GM19455 (cell line): ENCODE data around the gene KRTAP4-7.
"Not testable (repeated sequence)": the region's sequence is repeated elsewhere in the genome, so short reads cannot be mapped to it uniquely, and the experiment has no call there.

Source experiments
- ATAC-seq: cut with Tn5 transposase; IDR thresholded peaks from one replicate; pipeline ENCODE4 v1.9.1; 2021; ENCODE audit not compliant: unreplicated experiment

Gene KRTAP4-7

DNA sequence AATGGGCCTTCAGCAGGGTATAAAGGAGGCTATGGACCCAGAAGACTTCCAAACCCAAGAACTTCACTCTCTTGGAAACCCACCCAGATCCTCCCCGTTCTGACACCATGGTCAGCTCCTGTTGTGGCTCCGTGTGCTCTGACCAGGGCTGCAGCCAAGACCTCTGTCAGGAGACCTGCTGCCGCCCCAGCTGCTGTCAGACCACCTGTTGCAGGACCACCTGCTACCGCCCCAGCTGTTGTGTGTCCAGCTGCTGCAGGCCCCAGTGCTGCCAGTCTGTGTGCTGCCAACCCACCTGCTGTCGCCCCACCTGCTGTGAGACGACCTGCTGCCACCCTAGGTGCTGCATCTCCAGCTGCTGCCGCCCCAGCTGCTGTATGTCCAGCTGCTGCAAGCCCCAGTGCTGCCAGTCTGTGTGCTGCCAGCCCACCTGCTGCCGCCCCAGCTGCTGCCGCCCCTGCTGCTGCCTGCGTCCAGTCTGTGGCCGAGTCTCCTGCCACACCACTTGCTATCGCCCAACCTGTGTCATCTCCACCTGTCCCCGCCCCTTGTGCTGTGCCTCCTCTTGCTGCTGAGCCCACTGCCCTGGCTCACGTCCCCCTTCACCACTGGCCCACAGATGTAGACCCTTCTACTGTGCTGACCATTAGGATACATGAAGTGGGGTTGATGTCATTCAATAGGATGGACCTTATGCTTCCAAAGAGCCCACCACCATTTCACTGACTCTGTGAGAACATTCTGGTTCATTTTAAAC lies at the start of gene KRTAP4-7:
Gene KRTAP4-7, plus strand, starts transcription at position 51 of the 757 bp plus-strand sequence. Its CDS starts 57 bp downstream, at position 108.
- ATAC-seq, result not testable (repeated sequence)

DNA sequence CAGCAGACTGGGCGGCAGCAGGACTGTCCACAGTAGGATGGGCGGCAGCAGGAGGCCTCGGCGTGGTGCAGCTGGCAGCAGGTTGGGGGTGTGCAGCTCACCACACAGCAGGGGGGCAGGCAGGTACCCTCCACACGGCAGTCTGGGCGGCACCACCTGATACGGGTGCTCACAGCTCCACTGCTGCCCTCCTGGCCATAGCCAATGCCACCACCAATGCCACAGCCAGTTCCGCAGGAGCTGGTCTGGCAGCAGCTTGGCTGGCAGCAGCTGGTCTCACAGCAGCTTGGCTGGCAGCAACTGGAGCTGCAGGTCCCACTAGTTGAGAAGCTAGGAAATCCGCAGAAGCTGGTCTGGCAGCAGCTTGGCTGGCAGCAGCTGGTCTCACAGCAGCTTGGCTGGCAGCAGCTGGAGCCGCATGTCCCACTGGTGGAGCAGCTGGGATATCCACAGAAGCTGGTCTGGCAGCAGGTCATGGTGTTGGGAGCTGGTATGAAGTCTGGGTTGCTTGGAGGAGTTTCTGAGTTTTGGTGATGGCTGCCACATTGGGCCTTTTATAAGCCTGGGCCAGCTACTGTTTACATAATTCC lies 49.5 kb upstream of the KRTAP4-7 start, which contains the start of gene KRTAP1-3:
Gene KRTAP1-3, minus strand, starts transcription at position 529 of the 590 bp plus-strand sequence. Its CDS starts 53 bp downstream, at position 476.
- not testable (repeated sequence) for ATAC-seq

DNA sequence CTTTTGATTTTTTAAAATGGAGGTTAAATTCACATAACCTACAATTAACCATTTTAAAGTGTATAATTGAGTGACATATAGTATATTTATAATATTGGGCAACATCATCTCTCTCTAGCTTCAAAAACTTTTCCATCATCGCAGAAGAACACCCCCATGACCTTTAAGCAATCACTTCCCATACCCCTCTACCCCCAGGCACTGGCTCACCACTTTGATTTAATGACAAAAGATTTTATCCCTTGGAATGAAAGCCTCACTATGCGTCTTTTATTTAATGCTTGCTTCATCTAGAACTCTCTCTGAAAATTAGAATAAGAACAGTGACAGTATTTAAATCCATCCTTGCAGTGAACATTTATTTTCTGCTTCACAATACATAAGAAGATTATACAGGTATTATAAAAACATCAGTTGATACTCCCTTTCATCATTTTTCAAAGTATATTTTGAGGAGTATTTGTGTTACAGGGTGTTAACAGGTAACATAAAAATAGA lies 46.0 kb upstream of the KRTAP4-7 start:
- ATAC-seq, result no peak

DNA sequence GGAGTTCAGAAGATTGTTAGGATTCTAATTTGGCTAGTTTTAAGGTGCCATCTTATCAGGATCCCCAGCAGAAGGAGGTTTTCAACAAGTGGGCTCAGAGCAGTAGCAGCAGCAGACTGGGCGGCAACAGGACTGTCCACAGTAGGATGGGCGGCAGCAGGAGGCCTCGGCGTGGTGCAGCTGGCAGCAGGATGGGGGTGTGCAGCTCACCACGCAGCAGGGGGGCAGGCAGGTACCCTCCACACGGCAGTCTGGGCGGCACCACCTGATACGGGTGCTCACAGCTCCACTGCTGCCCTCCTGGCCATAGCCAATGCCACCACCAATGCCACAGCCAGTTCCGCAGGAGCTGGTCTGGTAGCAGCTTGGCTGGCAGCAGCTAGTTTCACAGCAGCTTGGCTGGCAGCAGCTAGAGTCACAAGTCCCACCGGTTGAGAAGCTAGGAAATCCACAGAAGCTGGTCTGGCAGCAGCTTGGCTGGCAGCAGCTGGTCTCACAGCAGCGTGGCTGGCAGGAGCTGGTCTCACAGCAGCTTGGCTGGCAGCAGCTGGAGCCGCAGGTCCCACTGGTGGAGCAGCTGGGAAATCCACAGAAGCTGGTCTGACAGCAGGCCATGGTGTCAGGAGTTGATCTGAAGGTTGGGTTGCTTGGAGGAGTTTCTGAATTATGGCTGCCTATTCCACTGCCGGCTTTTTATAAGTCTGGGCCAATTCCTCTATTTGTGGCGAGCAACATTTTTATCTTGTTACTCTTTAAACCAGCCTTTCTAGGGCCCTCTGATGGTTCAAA lies 43.0 kb upstream of the KRTAP4-7 start, which contains the start of gene KRTAP1-1:
Gene KRTAP1-1, minus strand, starts transcription at position 668 of the 789 bp plus-strand sequence. Its CDS starts 53 bp downstream, at position 615.
- not testable (repeated sequence) for ATAC-seq

GRCh38 chr17:41042953-41043352 lies 41.0 kb upstream of the KRTAP4-7 start:
- no peak for ATAC-seq

DNA sequence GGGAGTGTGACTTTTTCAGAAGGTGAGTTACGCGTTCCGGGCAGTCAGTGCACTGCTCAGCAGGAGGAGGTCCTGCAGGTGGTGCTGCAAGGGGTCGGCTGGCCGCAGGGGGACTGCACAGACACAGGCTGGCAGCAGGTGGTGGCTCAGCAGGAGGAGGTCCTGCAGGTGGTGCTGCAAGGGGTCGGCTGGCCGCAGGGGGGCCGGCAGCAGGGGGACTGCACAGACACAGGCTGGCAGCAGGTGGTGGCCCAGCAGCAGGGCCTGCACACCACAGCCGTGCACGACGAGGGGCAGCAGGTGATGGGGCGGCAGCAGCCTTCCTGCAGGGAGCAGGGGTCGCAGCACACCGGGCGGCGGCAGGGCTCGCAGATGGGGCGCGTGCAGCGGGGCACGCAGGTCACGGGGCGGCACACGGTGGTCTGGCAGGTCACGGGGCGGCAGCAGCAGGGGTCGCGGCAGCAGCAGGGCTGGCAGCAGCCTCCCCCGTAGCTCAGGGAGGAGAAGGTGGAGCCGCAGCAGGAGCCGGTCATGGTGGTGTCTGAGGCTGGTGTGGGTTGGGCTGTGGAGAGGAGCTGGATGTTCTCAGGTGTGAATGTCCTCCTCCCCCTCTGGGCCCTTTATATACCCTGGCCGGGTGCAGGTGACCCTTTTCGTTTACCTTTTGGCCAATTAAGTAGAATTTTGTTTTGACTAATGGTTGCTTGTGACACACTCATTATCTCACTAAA lies 37.0 kb upstream of the KRTAP4-7 start, which contains the start of gene KRTAP2-1:
Gene KRTAP2-1, minus strand, starts transcription at position 582 of the 731 bp plus-strand sequence. Its CDS starts 49 bp downstream, at position 533.
- ATAC-seq, result not testable (repeated sequence)

GRCh38 chr17:41048441-41048840 lies 35.5 kb upstream of the KRTAP4-7 start:
- no peak for ATAC-seq

- ATAC-seq, result no peak
These were observed 34.8 kb upstream of the KRTAP4-7 start for GRCh38 chr17:41049110-41049509.

DNA sequence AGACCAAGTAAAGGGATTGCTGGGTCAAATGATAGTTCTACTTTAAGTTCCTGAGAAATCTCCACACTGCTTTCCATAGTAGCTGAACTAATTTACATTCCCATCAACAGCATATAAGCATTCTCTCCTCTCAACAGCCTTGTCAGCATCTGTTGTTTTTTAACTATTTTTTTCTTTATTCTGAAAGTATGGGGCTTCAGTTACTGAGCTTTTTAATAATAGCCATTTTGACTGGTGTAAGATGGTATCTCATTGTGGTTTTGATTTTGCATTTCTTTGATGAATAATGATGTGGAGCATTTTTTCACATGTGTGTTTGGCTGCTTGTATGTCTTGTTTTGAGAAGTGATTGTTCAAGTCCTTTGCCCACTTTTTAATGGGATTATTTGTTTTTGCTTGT lies 31.4 kb upstream of the KRTAP4-7 start:
- ATAC-seq, result no peak

GRCh38 chr17:41054025-41054424 lies 29.9 kb upstream of the KRTAP4-7 start:
- ATAC-seq, result no peak

- ATAC-seq, result not testable (repeated sequence)
These were observed 29.4 kb upstream of the KRTAP4-7 start for GRCh38 chr17:41054556-41054955.

DNA sequence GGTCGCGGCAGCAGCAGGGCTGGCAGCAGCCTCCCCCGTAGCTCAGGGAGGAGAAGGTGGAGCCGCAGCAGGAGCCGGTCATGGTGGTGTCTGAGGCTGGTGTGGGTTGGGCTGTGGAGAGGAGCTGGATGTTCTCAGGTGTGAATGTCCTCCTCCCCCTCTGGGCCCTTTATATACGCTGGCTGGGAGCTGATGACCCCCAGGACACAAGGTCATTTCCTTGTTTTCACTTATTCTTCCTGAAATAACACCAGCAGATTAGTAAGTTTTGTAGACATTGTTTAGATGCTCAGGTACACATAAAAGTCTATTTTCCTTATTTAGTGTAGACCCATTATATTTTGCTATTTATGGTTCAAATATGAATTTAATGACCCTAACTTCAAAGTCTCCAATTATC lies 28.8 kb upstream of the KRTAP4-7 start, which contains the start of gene KRTAP2-2:
Gene KRTAP2-2, minus strand, starts transcription at position 101 of the 400 bp plus-strand sequence. Its CDS starts 19 bp downstream, at position 82.
- not testable (repeated sequence) for ATAC-seq

DNA sequence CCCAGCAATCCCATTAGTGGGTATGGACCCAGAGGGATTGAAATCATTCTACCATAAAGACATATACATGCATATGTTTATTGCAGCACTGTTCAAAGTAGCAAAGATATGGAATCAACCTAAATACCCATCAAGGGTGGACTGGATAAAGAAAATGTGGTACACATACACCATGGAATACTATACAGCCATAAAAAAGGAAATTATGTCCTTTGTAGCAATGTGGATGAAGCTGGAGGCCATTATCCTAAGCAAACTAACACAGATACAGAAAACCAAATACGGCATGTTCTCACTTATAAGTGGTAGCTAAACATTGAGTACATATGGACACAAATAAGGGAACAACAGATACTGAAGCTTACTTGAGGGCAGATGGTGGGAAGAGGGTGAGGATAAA lies 26.4 kb upstream of the KRTAP4-7 start:
- no peak for ATAC-seq

GRCh38 chr17:41058741-41059140 lies 25.2 kb upstream of the KRTAP4-7 start:
- ATAC-seq, result no peak

- ATAC-seq, result not testable (repeated sequence)
These were observed 24.5 kb upstream of the KRTAP4-7 start for GRCh38 chr17:41059276-41060051.

DNA sequence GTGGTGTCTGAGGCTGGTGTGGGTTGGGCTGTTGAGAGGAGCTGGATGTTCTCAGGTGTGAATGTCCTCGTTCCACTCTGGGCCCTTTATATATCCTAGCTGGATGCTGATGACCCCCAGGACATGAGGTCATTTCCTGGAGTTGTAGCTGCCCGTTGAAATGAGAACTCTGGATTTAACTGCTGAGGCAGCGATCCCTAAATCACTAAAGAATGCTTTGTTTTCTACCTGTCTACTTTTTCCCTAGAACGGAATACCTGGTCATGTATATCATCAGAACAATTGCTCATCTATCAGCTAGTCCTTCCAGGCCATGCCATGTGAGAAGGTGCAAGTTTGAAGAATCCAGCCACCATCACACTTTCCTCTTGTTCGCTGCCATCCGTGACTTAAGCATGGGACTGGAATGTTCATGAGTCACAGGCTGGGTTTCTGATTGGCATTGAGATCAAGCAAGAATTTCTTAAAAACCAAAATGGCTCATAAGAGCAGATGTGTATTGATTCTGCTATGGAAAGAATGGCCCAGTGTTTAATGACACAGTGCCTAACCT lies 23.8 kb upstream of the KRTAP4-7 start, which contains the start of gene KRTAP2-3:
Gene KRTAP2-3, minus strand, starts transcription at position 63 of the 553 bp plus-strand sequence. CDS start 64 bp downstream, outside the sequence.
- no peak for ATAC-seq

DNA sequence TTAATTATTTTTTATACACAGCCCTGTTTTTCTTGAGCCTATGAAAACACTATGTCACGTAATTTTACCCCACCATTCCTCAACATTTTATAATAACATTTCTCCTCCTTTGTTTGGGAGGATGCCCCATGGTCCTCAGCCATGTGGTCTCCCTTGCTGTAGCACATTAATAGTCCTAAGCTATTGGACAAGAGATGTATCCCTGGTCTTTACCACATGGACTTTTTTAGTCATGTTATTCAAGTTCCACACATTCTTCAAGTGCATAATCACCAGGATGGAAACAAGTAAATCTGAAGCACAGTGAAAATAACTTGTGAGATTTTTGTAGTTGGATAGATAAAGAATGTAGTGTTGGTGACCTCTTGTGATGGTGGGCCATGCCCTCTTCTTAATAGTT lies 22.0 kb upstream of the KRTAP4-7 start:
- ATAC-seq, result no peak

DNA sequence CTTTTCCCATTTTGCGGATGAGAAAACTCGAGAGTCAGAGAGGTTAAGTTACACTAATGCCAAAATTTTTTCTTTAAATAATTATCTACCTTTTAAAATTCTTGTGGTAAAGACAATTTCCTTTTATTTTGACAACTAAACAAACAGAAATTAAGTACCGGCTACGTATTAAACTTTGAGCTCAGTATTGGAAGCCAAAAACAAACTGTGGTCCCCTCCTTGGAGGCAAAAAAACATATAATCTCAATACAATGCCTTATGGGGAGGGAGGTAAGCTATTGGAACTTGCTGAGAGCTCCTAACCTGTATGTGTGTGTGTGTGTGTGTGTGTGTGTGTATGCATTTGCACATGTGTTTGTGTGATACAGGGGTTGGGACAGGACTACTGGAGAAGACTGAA lies 20.5 kb upstream of the KRTAP4-7 start:
- ATAC-seq, result no peak

GRCh38 chr17:41064301-41064700 lies 19.6 kb upstream of the KRTAP4-7 start:
- ATAC-seq, result no peak
